Mammary epithelial cell (primary cell): Measurements from ENCODE around the gene CHMP2B.

Experiments
- EZH2 ChIP-seq: IDR thresholded peaks from 2 replicates; pipeline ENCODE4 v1.6.1; 2012; ENCODE audit warnings: low read length, inconsistent platforms, borderline replicate concordance
- TF ChIP-seq, protein P1 (sequence below), 2 donors: IDR thresholded peaks in 1 of 2; conservative IDR thresholded peaks in 1 of 2; 2 replicates each; pipeline ENCODE4 v1.5.1; 2011 to 2012; ENCODE audit warnings: inconsistent platforms in 2 of 2, low read length in 2 of 2, mild to moderate bottlenecking in 2 of 2, control low read depth in 1 of 2, low read depth in 1 of 2; ENCODE audit not compliant: insufficient read depth in 1 of 2; ENCODE audit errors: extremely low read depth in 1 of 2

DNA sequence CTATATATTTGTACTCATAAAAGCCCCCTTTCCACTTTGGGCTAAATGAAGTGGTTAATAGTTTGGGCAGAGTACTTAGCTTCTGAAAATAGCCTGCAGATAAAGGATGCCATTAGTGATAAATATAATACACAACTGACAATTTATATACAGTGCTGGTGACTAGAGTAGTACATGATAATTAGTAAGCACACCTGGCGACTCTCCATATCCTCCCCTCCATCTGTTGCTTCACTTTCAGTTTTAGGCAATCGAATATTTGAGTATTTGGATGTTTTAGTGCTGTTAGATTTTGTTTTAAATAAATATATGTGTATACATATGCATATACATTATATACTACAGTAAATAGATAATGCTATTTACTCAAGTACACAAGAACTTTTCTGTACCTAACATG, 35.9 kb upstream of the CHMP2B start:
- TF ChIP-seq, protein P1, sequence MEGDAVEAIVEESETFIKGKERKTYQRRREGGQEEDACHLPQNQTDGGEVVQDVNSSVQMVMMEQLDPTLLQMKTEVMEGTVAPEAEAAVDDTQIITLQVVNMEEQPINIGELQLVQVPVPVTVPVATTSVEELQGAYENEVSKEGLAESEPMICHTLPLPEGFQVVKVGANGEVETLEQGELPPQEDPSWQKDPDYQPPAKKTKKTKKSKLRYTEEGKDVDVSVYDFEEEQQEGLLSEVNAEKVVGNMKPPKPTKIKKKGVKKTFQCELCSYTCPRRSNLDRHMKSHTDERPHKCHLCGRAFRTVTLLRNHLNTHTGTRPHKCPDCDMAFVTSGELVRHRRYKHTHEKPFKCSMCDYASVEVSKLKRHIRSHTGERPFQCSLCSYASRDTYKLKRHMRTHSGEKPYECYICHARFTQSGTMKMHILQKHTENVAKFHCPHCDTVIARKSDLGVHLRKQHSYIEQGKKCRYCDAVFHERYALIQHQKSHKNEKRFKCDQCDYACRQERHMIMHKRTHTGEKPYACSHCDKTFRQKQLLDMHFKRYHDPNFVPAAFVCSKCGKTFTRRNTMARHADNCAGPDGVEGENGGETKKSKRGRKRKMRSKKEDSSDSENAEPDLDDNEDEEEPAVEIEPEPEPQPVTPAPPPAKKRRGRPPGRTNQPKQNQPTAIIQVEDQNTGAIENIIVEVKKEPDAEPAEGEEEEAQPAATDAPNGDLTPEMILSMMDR (conservative IDR thresholded peaks at IDR 0.05 in 1 of 2, IDR thresholded peaks at IDR 0.05 in 1 of 2; ENCODE audit: extremely low read depth in 1 of 2, insufficient read depth in 1 of 2, low read depth in 1 of 2, low read length in 2 of 2), result no peak
- TF ChIP-seq EZH2, result no peak
